CD1c-positive myeloid dendritic cell (primary cell): ENCODE data around the gene FAM83D.
"Not testable (repeated sequence)": the region's sequence is repeated elsewhere in the genome, so short reads cannot be mapped to it uniquely, and the experiment has no call there.

ENCODE experiments used
- DNase-seq: peaks from one replicate; pipeline ENCODE4 v3.0.0-alpha.2; 2016; ENCODE audit errors: extremely low spot score

FAM83D gene

GRCh38 chr20:38968090-38968489, 41.9 kb downstream of the FAM83D start:
- no peak for DNase-seq

GRCh38 chr20:38969708-38970107, 43.5 kb downstream of the FAM83D start:
- no peak for DNase-seq

- DNase-seq, result no peak
Measured at GRCh38 chr20:38970302-38970701, 44.1 kb downstream of the FAM83D start.

GRCh38 chr20:38973107-38973506, 46.9 kb downstream of the FAM83D start:
- no peak for DNase-seq

GRCh38 chr20:38973645-38974044, 47.4 kb downstream of the FAM83D start:
- no peak for DNase-seq

GRCh38 chr20:38975539-38976120, 49.4 kb downstream of the FAM83D start:
- no peak for DNase-seq

GRCh38 chr20:38979434-38979833, 53.2 kb downstream of the FAM83D start:
- DNase-seq, result no peak

- no peak for DNase-seq
Measured at GRCh38 chr20:38979842-38980241, 53.6 kb downstream of the FAM83D start.

- DNase-seq, result no peak
Measured at GRCh38 chr20:38982291-38982690, 56.1 kb downstream of the FAM83D start.

GRCh38 chr20:38985060-38985459, 58.8 kb downstream of the FAM83D start:
- DNase-seq, result no peak

- DNase-seq, result no peak
Measured at GRCh38 chr20:38985603-38986170, 59.5 kb downstream of the FAM83D start.

GRCh38 chr20:38986663-38987062, 60.4 kb downstream of the FAM83D start:
- no peak for DNase-seq

- DNase-seq, result no peak
Measured at GRCh38 chr20:38987777-38988176, 61.6 kb downstream of the FAM83D start.

GRCh38 chr20:38990728-38991127, 64.5 kb downstream of the FAM83D start:
- no peak for DNase-seq

GRCh38 chr20:38991814-38992704, 65.8 kb downstream of the FAM83D start:
- DNase-seq, result no peak

- no peak for DNase-seq
Measured at GRCh38 chr20:38995536-38996044, 69.4 kb downstream of the FAM83D start.

GRCh38 chr20:38996866-38997265, 70.6 kb downstream of the FAM83D start:
- not testable (repeated sequence) for DNase-seq

- no peak for DNase-seq
Measured at GRCh38 chr20:38997622-38998021, 71.4 kb downstream of the FAM83D start.

GRCh38 chr20:38999217-38999616, 73.0 kb downstream of the FAM83D start:
- DNase-seq, result no peak

- DNase-seq, result no peak
Measured at GRCh38 chr20:38999965-39000910, 74.0 kb downstream of the FAM83D start.
